Measurements from ENCODE around the gene NTM.

NTM gene

GRCh38 chr11:131349368-131350086 is 20.9 kb upstream of the NTM start:
- no peaks in the 10 kb centered on the region for H3K9me3 ChIP-seq (ENCODE audit: insufficient read depth, low read depth, low read length)
- H3K9ac ChIP-seq (ENCODE audit: low read depth, low read length, poor library complexity, severe bottlenecking), result no peak overlapping the region
- no peaks in the 10 kb centered on the region for H3K36me3 ChIP-seq (ENCODE audit: insufficient read depth, low read length)
- no peaks in the 10 kb centered on the region for H3F3A ChIP-seq (ENCODE audit: low read depth)
- no peak overlapping the region for H3K4me2 ChIP-seq (ENCODE audit: low read depth, low read length, poor library complexity, severe bottlenecking)
- no peak overlapping the region for H3K4me3 ChIP-seq (ENCODE audit: low read length, poor library complexity, severe bottlenecking)
- no peaks in the 10 kb centered on the region for H3K79me2 ChIP-seq (ENCODE audit: insufficient read depth, low read length)
- no peaks in the 10 kb centered on the region for H3K9me2 ChIP-seq (replicated peaks; ENCODE audit: low read depth, low read length)
- H3K27me3 ChIP-seq (ENCODE audit: insufficient read depth, low read length, poor library complexity, severe bottlenecking), result no peaks in the 10 kb centered on the region
- no peaks in the 10 kb centered on the region for H3K4me1 ChIP-seq (ENCODE audit: insufficient read depth, low read length, poor library complexity, severe bottlenecking)
- no peaks in the 10 kb centered on the region for H4K20me1 ChIP-seq (ENCODE audit: insufficient read depth, low read length, poor library complexity, severe bottlenecking)
- H2AFZ ChIP-seq (ENCODE audit: low read length), result no peak overlapping the region
- TF ChIP-seq, protein P1, sequence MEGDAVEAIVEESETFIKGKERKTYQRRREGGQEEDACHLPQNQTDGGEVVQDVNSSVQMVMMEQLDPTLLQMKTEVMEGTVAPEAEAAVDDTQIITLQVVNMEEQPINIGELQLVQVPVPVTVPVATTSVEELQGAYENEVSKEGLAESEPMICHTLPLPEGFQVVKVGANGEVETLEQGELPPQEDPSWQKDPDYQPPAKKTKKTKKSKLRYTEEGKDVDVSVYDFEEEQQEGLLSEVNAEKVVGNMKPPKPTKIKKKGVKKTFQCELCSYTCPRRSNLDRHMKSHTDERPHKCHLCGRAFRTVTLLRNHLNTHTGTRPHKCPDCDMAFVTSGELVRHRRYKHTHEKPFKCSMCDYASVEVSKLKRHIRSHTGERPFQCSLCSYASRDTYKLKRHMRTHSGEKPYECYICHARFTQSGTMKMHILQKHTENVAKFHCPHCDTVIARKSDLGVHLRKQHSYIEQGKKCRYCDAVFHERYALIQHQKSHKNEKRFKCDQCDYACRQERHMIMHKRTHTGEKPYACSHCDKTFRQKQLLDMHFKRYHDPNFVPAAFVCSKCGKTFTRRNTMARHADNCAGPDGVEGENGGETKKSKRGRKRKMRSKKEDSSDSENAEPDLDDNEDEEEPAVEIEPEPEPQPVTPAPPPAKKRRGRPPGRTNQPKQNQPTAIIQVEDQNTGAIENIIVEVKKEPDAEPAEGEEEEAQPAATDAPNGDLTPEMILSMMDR (conservative IDR thresholded peaks at IDR 0.05; ENCODE audit: low read length), result 0 out of 2 replicates have a peak, but pooled peaks have one; percentile 16
- no peak for TF ChIP-seq EZH2phosphoT487 (IDR thresholded peaks at IDR 0.05; ENCODE audit: borderline replicate concordance)

GRCh38 chr11:131350872-131351271 is 19.5 kb upstream of the NTM start:
- Histone ChIP-seq H4K20me1 (ENCODE audit: insufficient read depth, low read length, poor library complexity, severe bottlenecking) (no peaks in the 10 kb centered on the region), H3K9me2 (replicated peaks; ENCODE audit: low read depth, low read length) (no peaks in the 10 kb centered on the region), H3K4me2 (ENCODE audit: low read depth, low read length, poor library complexity, severe bottlenecking) (no peak overlapping the region), H3K4me1 (ENCODE audit: insufficient read depth, low read length, poor library complexity, severe bottlenecking) (no peaks in the 10 kb centered on the region), H3K79me2 (ENCODE audit: insufficient read depth, low read length) (no peaks in the 10 kb centered on the region), H3K9me3 (ENCODE audit: insufficient read depth, low read depth, low read length) (no peaks in the 10 kb centered on the region), H3K4me3 (ENCODE audit: low read length, poor library complexity, severe bottlenecking) (no peak overlapping the region), H3F3A (ENCODE audit: low read depth) (no peaks in the 10 kb centered on the region), H3K9ac (ENCODE audit: low read depth, low read length, poor library complexity, severe bottlenecking) (no peak overlapping the region), H3K36me3 (ENCODE audit: insufficient read depth, low read length) (no peaks in the 10 kb centered on the region), H3K27me3 (ENCODE audit: insufficient read depth, low read length, poor library complexity, severe bottlenecking) (no peaks in the 10 kb centered on the region), H2AFZ (ENCODE audit: low read length) (no peak overlapping the region)
- TF ChIP-seq, protein P1 (conservative IDR thresholded peaks at IDR 0.05; ENCODE audit: low read length), result no peak
- no peak for TF ChIP-seq EZH2phosphoT487 (IDR thresholded peaks at IDR 0.05; ENCODE audit: borderline replicate concordance)

GRCh38 chr11:131351848-131352247 is 18.6 kb upstream of the NTM start:
- no peak overlapping the region for H3K4me2 ChIP-seq (ENCODE audit: low read depth, low read length, poor library complexity, severe bottlenecking)
- no peaks in the 10 kb centered on the region for H3K79me2 ChIP-seq (ENCODE audit: insufficient read depth, low read length)
- no peaks in the 10 kb centered on the region for H3K27me3 ChIP-seq (ENCODE audit: insufficient read depth, low read length, poor library complexity, severe bottlenecking)
- H3K36me3 ChIP-seq (ENCODE audit: insufficient read depth, low read length), result no peaks in the 10 kb centered on the region
- H3K9me3 ChIP-seq (ENCODE audit: insufficient read depth, low read depth, low read length), result no peaks in the 10 kb centered on the region
- TF ChIP-seq, protein P1 (conservative IDR thresholded peaks at IDR 0.05; ENCODE audit: low read length), result no peak
- TF ChIP-seq EZH2phosphoT487 (IDR thresholded peaks at IDR 0.05; ENCODE audit: borderline replicate concordance), result no peak
- H3K9me2 ChIP-seq (replicated peaks; ENCODE audit: low read depth, low read length), result no peaks in the 10 kb centered on the region
- H3F3A ChIP-seq (ENCODE audit: low read depth), result no peaks in the 10 kb centered on the region
- no peak overlapping the region for H3K4me3 ChIP-seq (ENCODE audit: low read length, poor library complexity, severe bottlenecking)
- no peaks in the 10 kb centered on the region for H3K4me1 ChIP-seq (ENCODE audit: insufficient read depth, low read length, poor library complexity, severe bottlenecking)
- H4K20me1 ChIP-seq (ENCODE audit: insufficient read depth, low read length, poor library complexity, severe bottlenecking), result no peaks in the 10 kb centered on the region
- no peak overlapping the region for H3K9ac ChIP-seq (ENCODE audit: low read depth, low read length, poor library complexity, severe bottlenecking)
- H2AFZ ChIP-seq (ENCODE audit: low read length), result no peak overlapping the region

Measured in Loucy (cell line).